Activated gamma-delta T cell (primary cell): ENCODE measurements around the gene ZFP62.

Source experiments
- DNase-seq: peaks from one replicate; lab custom pipeline; 2025; lab: John Stamatoyannopoulos, UW

Gene ZFP62

DNA sequence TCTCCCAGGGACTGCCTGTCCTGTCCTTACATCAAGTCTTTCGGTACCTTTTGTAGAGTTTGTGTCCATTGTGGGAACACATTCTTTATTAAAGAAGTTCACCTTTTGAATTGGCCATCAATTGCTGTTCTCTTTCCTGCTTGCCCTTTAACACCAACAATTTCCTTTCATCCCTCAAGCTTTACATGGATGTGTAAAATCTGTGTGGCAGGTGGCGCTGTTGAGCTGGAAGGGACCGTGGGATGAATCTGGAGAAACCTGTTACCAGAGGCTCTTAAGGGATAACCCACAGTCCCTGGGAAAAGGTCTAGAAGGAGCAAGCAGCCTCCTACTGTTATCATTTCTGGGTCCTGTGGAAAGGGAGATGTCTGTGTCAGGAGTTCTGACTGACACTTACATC, 7.9 kb upstream of the ZFP62 start:
- DNase-seq = no peak

DNA sequence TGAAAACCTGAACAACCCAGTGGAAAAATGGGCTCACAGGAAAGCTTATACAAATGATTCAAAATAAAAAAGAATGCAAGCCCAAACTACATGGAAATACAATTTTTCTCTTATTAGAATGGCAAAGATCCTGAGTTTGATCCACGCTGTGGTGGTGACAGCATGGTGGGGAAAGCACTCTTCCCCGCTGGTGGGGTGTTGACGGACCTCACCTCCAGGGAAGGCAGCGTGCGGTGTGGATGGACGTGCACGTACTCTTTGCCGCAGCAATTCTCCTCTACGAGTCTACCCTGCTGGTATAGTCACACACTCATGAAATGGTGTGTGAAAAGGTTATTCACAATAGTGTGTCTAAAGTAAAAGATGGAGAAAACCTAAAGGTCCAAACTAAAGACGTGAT, 5.9 kb upstream of the ZFP62 start:
- DNase-seq = no peak

- no peak for DNase-seq
Observed at GRCh38 chr5:180865981-180866695, 5.1 kb upstream of the ZFP62 start.

GRCh38 chr5:180862645-180863044, 1.6 kb upstream of the ZFP62 start:
- DNase-seq = no peak

DNA sequence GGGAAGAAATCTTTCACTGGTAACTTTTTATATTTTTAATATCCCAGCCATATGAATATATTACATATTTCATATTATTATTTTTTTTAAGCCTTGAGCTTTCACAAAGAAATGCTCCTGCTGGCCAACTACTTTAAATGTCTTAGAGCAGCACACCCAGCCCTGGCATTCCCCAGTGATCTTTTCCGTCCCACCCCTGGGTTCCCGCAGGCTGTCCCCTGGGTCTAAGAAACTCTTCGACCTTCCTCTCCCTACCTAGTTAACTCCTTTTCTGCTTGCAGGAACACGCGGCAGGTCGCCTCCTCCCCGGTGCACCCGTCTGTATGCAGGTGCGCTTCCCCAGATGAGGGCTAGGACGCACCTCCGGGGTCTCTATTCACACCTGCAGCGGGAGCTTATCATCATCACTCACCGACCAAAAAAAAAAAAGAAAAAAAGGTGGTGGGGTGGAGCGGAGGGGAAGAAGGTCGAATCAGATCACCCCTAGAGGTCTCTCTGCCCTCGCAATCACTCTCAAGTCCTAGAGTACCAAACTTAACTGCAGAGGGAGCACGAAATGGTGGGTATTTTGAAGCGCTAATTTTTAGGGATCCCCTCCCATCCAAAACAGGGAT, 696 bp downstream of the ZFP62 start:
- DNase-seq = no peak

DNA sequence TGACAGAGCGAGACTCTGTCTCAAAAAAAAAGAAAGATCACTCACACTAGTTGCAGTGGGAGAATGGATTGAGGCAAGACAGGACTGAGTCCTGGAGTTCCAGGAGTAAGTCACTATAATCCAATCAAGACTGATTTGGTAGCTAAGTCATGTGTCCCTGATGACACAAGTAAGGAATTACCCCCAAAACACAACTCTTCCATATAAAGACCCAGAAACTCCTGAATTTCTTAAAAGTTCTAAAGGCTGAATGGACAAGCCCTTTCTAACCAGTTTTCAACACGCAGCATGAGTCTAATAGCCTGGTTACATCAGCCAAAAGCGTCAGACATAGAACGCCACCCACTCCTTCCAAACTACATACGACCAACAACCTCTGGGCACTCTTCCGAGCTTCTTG, 2.5 kb downstream of the ZFP62 start:
- no peak for DNase-seq

GRCh38 chr5:180853848-180854176, 7.3 kb downstream of the ZFP62 start:
- no peak for DNase-seq

DNA sequence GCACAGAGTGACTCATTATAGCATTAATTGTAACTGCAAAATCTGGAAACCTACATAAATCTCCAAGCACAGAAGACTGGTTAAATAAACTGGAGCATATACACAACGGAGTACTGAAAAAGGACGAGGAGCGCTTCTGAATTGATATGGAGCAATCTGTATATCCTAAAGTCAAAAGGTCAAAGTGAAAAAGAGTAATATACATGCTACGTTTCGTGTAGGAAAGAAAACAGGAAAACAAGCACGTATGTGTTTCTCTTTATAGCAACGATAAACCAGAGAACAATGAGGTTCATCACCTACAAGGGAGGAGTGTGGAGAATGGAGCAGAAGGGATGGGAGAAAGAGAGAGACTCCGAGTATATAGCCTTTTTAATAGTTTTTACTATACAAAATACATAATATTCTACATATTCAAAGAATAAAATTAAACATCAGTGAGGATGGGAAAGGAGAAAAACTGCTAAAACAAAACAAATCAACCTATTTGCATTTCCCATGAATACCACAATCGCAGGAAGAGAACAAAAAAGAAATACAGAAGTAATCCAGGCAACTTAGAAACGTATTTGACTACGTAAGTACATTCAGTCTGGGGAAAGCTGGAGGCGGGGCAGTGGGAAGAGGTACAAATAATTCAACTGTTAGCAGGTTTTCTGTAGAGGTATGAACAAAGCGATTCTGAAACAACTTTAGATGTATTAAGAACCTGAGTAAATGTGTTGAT, 7.8 kb downstream of the ZFP62 start:
- no peak for DNase-seq

- no peak for DNase-seq
Observed at GRCh38 chr5:180852495-180852894, 8.6 kb downstream of the ZFP62 start.

DNA sequence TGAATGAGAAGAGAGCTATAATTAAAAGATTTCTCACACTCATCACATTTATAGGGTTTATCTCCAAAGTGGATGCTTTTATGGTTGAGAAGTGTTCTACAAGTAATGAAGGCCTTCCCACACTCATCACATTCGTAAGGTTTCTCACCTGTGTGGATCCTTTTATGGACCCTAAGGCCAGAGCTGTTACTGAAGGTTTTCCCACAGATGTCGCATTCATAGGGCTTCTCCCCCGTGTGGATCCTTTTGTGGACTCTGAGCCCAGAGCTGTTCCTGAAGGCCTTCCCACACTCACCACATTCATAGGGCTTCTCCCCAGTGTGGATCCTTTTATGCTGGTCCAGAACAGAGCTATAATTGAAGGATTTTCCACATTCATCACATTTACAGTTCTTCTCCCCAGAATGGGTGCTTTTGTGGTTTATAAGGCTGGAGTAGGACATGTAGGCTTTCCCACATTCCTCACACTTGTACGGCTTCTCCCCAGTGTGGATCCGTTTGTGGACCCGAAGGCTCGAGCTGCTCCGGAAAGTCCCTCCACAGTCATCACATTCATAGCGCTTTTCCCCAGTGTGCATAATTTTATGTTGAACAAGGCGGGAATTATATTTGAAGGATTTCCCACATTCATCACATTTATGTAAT, 10.5 kb downstream of the ZFP62 start:
- no peak for DNase-seq

GRCh38 chr5:180849827-180850226, 11.2 kb downstream of the ZFP62 start:
- DNase-seq = no peak

DNA sequence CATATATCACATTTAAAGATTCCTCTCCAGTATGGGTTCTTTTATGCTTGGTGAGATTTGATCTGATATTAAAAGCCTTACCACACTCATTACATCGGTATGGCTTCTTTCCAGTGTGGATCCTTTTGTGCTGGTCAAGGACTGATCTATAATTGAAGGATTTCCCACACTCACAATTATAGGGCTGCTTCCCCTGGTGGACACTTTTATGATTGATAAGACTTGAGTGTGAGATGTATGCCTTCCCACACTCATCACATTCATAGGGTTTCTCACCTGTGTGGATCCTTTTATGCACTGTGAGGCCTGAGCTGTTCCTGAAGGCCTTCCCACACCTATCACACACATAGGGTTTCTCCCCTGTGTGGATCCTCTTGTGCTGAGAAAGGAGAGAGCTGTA, 12.2 kb downstream of the ZFP62 start:
- no peak for DNase-seq

DNA sequence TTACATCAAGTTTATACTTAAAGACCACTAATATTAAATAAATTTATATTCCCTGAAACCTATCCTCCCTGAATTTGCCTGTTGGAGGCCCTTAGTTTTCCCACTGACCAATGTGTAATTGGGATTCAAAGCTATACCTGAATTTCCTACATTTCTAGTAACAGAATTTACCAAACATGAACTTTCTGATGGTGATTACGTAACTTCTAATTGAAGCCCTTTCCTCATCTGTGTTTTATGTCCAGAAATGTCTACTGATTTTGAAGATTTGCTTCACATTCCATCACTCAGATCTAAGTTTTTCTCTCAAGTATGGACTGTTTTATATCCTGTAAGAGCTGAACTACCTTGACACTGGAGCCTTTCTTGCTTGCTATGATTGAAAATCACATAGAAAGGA, 12.8 kb downstream of the ZFP62 start:
- DNase-seq = no peak

DNA sequence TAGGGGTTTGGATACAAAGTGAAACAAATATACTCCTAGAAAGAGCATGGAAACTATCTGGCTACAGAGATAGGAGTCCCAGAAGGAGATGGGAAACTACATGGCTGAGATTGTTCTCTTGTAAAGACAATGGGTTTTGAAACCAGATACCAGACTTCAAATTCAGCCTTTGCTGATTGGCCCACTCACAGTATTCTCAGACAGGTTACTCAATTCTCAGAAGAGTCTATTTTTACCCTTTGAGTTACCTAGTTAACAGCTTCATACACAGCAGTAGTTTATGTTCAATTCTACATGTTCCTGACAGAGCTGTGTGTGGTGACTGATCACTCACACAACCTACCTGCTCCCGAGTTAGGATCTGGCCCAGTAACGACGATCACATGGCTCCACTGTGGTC, 14.1 kb downstream of the ZFP62 start:
- no peak for DNase-seq

- DNase-seq = no peak
Observed at GRCh38 chr5:180844858-180845257, 16.2 kb downstream of the ZFP62 start.

DNA sequence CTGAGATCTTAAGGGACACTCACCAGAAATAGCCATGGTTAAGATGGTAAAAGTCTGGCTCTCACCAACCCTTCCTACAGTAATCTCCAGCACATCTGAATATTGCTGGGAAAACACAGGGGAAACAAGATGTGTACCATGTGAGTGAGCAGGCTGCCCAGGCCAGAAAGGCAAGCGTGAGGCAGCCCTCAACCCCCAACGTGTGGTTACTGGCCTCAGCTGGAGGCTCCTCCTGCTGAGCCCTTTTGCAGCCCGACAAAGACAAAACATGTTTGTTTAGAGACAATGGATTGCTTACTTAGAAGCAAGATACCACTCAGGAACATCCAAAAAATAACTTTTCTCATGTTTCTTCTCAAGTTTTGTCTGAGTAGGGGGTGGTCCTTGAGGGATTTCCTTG, 16.6 kb downstream of the ZFP62 start:
- no peak for DNase-seq

GRCh38 chr5:180839935-180840334, 21.1 kb downstream of the ZFP62 start:
- DNase-seq = no peak

DNA sequence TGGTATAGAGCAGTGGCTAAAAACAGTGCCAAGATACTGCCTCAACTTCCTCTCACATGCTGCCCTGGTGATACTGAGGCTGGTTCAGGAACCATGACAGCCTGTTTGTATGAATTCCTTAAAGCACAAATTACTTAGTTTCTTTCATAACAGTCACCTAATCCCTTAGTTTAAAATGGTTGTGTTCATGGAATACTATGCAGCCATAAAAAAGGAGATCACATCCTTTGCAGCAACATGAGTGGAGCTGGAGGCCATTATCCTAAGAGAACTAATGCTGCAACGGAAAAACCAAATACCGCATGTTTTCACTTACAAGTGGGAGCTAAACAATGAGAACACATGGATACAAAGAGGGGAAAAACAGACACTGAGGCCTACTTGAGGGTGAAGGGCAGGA, 21.8 kb downstream of the ZFP62 start:
- no peak for DNase-seq

DNA sequence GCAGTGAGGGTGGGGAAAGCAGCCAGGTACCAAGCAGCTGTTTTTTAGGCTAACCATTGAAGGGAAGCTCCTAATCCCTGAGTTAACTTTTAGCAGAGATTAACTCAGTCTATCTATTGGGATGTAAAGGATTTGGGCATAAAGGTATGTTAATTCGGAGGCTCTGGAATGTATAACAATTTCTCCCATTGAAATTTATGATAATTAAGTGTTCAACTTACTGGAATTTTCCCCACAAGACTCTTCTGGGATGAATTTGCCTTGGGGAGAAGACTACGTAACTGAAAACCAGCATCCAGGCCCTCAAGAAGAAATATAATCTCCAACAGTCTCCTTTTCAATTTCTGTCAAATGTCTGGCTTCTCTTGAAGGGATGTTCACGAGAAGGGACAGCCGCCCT, 23.6 kb downstream of the ZFP62 start:
- no peak for DNase-seq

- no peak for DNase-seq
Observed at GRCh38 chr5:180832638-180833068, 28.4 kb downstream of the ZFP62 start.

DNA sequence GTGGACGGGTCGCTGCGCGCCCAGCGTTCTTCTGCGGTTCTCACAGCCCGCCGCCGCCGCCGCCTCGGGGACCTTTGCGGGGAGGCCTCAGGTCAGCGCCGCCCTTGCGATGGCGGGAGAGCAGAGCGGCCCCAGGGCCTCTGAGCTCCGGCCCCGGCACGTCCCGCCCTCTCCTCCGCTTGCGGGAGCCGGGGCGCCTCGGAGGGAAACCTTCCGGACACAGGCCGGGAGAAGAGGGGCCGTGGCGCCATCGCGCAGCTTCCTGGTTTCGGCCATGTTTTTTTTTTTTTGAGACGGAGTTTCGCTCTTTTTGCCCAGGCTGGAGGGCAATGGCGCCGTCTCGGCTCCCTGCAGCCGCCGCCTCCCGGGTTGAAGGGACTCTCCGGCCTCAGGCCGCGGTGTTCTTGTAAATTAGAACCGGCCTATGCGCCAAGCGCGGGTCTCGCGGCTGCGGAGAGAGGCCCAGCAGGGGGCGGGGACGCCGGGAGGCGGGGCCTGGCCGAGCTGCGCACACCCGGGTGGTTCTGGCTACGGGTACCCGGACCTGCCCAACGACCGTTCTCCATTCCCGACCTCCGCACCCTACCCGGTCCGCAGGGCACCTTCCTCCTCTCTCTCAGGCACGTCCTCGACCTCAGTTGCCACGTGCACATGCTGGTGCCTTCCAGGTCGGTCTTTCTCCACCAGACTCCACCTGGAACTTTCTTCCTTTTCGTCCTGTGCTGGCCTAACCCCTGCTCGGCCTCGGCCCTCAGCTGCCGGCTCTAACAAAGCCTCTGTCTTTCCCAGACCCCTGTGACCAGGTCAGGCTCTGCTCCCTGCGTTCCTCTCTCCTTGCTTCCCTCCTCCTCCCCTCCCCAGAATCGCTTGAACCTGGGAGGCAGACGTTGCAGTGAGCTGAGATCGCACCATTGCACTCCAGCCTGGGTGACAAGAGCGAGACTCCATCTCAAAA, 29.7 kb downstream of the ZFP62 start:
- peak; percentile 56 for DNase-seq
